NCI-H526 (cell line): ENCODE measurements around the gene RENBP.

Experiments used
- DNase-seq, 2 experiments: peaks; one replicate each; lab custom pipeline; 2025; lab: John Stamatoyannopoulos, UW

Gene RENBP

GRCh38 chrX:153888344-153888743, 56.1 kb downstream of the RENBP start:
- DNase-seq, result no peak

GRCh38 chrX:153887385-153887784, 57.1 kb downstream of the RENBP start:
- no peak for DNase-seq

GRCh38 chrX:153886915-153887314, 57.5 kb downstream of the RENBP start:
- no peak for DNase-seq

GRCh38 chrX:153885968-153886903, 58.2 kb downstream of the RENBP start, which contains the start of gene L1CAM:
Gene L1CAM, minus strand, starts transcription at chrX:153886173. Its CDS starts 10,337 bp downstream, at chrX:153875836.
- peak in 1 of 2 experiments; percentile 61 for DNase-seq
